Dendritic cell treated with granulocyte-macrophage colony-stimulating factor and Interleukin-4, amounts not matched to agents 40 ng/mL and 50 ng/mL, for 4 days (primary cell): ENCODE results near the gene MEG3.

Experiments used
- H3K27ac Mint-ChIP-seq: one replicate; pipeline ENCODE4 v1.8.0; 2022; ENCODE audit warnings: mild to moderate bottlenecking, mixed read lengths
- H3K27me3 Mint-ChIP-seq: one replicate; pipeline ENCODE4 v1.8.0; 2022; ENCODE audit warnings: mild to moderate bottlenecking, mixed read lengths
- H3K36me3 Mint-ChIP-seq: one replicate; pipeline ENCODE4 v1.8.0; 2022; ENCODE audit warnings: low read depth, mixed read lengths
- H3K4me1 Mint-ChIP-seq: one replicate; pipeline ENCODE4 v1.8.0; 2022; ENCODE audit warnings: low read depth, mixed read lengths
- H3K4me3 Mint-ChIP-seq: one replicate; pipeline ENCODE4 v1.8.0; 2022; ENCODE audit warnings: mild to moderate bottlenecking, moderate library complexity, mixed read lengths
- H3K9me3 Mint-ChIP-seq: one replicate; pipeline ENCODE4 v1.8.0; 2022; ENCODE audit warnings: mixed read lengths
- intact Hi-C: fragments of 100-400 bp; cut with micrococcal nuclease; formaldehyde crosslinking; loops from one replicate; pipeline ENCODE4 v1.15.0; 2022

MEG3 gene

DNA sequence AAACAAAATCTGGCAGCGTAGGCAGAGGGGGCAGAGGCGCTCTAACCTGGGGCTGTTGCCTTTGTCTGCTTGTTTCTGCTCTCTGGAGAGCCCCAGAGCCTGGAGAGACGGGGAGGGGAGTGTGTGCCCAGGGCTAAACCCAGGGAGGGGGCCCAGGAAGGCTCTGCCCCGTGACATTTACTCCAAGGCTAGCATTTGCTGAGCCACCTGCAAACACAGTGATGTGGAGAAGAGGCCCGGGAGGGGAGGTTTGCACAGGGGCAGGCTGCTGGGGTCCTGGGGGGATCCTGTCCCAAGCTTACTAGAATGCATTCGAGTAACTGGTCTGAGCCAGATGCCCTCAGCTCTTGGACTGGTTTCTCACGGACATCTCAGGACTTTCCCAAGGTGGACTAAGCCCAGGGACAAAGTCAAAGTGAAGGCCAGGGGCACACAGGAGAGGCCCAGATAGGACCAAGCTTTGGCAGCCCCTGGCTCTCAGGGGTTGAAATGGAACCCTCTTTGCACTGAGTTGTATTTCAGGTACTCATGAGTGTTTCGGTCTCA lies 12.0 kb downstream of the MEG3 start:
- H3K27me3 Mint-ChIP-seq, result no peaks in the 10 kb centered on the region
- intact Hi-C loops, result no loop called here
- H3K4me3 Mint-ChIP-seq, result no peak overlapping the region
- no peaks in the 10 kb centered on the region for H3K9me3 Mint-ChIP-seq
- H3K36me3 Mint-ChIP-seq, result no peaks in the 10 kb centered on the region
- no peaks in the 10 kb centered on the region for H3K4me1 Mint-ChIP-seq
- no peak overlapping the region for H3K27ac Mint-ChIP-seq

DNA sequence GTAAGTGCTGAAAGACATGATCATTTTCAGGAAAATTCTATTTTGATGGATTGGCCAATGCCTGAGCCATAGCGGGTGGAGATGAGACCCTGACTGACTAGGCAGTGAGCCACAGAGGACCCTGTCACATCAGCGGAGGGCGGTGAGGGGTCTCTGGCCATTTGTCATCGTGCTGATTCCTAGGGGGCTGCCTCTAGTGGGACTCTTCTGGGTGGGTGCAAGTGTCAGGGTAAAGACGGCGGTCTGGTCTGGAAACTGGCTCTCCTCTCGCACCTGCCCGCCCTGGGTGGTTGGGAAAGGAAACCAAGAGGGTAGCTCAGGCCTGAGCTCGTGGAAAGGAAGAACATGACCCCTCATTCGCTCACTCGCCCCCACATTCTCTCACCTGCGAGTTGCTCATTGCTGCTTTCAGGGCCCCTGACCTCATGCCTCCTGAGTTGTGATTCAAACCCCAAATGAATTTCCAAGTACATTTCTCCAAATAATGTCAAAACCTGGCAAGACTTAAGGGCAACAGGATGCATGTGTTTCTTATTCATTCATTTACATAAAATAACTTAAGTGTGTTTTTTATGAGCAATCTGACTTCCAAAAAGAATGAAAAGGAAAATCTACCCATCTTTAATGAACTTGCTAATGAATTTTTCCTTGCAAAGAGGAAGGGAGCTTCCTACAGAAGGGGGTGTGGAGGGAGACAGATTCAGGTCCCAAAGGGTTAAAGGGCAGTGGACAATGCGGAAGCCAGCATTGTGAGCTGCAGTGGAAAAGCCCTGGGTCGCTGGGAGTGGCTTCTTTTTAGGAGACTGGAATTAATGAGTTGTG lies 12.8 kb downstream of the MEG3 start:
- intact Hi-C loops, result no loop called here
- H3K36me3 Mint-ChIP-seq, result no peaks in the 10 kb centered on the region
- H3K4me3 Mint-ChIP-seq, result no peak overlapping the region
- no peak overlapping the region for H3K27ac Mint-ChIP-seq
- no peaks in the 10 kb centered on the region for H3K4me1 Mint-ChIP-seq
- H3K9me3 Mint-ChIP-seq, result no peaks in the 10 kb centered on the region
- no peaks in the 10 kb centered on the region for H3K27me3 Mint-ChIP-seq

DNA sequence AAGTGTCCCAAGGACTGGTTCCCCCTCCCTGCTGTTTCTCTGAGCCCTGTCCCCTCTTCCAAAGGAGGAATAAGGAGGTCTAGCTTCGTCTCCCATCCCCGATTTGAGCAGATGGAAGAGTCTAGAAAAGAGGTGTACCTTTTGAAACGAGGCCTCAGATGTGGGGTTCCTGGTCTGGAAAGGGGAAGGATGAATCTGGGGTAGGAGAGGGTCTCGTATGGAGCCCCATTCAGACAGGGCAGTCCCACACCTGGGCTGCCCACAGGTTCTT lies 13.3 kb downstream of the MEG3 start:
- no peak overlapping the region for H3K4me3 Mint-ChIP-seq
- no peaks in the 10 kb centered on the region for H3K4me1 Mint-ChIP-seq
- intact Hi-C loops, result no loop called here
- no peaks in the 10 kb centered on the region for H3K36me3 Mint-ChIP-seq
- no peak overlapping the region for H3K27ac Mint-ChIP-seq
- H3K9me3 Mint-ChIP-seq, result no peaks in the 10 kb centered on the region
- H3K27me3 Mint-ChIP-seq, result no peaks in the 10 kb centered on the region

DNA sequence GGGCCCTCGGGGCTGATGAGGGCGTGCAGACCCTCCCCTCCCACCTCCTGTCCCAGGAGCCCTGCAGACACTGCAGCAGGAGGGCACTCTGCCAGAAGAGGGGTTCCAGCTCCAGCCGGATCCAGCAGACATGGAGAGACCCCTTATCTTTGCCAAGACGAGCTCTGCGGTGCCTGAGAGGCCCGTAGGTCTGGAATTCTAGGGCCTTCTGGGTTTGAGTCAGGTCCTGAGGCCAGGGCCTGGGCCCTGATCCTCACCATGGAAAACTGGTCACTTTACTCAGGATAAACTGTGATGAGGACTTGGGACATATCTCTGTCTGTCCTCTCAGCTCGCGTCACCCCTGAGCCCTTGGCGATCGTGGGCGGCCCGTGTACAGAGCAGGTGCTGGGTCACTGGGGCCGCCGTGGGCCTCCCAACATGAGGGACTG lies 13.8 kb downstream of the MEG3 start:
- Mint-ChIP-seq H3K4me3 (no peak overlapping the region), H3K9me3 (no peaks in the 10 kb centered on the region), H3K27me3 (no peaks in the 10 kb centered on the region), H3K27ac (no peak overlapping the region), H3K4me1 (no peaks in the 10 kb centered on the region), H3K36me3 (no peaks in the 10 kb centered on the region)
- intact Hi-C loops, result no loop called here

DNA sequence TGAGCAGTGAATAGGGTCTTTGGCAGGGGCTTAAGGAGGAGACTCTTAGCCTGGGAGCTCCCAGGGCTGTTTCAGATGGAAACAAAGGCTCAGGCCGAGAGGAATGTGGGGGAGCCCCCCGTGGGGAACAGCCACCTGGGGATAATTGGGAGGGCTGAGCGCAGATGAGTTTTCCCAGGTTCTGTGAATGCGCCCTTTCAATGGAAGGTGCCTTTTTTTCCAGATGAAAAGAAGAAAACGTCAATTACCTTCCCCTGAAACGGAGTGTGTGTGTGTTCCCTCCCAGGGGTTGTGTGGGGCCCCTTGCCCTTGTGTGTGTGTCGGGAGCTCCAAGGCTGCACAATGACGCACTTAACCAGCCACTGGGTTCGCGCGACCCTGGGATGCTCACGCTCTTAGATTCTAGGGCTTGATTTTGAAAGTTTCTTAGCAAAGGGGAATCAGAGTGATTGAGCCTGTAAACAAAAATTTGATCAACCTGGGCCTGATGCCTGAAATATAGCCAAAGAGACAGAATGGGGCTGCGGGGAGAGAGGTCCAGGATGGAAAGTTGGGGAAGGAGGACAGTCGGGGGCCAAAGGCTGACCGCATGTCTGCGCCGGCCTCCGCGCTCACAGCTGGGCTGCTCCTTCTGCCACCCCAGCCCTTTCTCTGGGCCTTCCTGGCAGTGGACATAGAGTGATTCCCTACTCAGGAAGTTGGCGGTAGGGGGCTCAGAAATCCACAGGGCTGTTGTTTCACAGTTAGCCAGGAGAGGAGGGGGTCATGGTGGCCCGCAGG lies 14.6 kb downstream of the MEG3 start:
- no peak overlapping the region for H3K4me3 Mint-ChIP-seq
- H3K4me1 Mint-ChIP-seq, result no peaks in the 10 kb centered on the region
- H3K27me3 Mint-ChIP-seq, result no peaks in the 10 kb centered on the region
- no peaks in the 10 kb centered on the region for H3K9me3 Mint-ChIP-seq
- intact Hi-C loops, result no loop called here
- H3K27ac Mint-ChIP-seq, result no peak overlapping the region
- H3K36me3 Mint-ChIP-seq, result no peaks in the 10 kb centered on the region

DNA sequence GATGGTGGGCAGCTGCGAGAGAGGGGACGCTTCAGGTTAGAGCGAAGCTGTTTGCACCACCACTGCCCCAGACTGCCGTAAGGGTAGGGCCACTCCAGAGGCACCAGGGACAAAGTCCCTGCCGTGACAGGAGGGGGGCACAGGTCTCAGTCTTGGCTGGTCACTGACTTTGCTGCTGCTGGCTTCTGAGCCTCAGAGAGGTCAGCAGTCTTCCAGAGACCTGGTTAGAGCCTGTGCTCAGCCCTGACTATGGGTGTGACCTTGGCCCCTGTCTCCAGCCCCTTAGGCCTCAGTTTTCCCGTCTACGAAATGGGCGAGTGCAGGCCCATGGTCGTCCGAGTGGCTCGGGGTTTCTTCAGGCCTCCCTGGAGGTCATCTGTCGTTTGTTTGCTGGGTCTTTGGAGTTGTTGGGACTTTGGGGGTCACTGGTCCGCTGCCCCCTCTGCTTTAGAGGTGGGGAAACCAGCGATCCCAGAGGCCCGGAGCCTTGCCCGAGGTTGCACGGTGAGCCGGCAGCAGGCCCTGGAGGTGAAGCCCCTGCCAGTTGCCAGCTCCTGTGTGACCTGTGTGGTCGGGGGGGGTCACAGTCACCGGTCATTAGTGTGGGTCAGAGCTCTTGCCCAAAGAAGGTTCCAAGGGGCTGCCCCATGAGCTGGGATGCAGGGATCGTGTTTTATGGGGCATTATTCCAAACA lies 15.3 kb downstream of the MEG3 start:
- H3K4me1 Mint-ChIP-seq, result no peaks in the 10 kb centered on the region
- no peak overlapping the region for H3K27ac Mint-ChIP-seq
- intact Hi-C loops, result no loop called here
- no peaks in the 10 kb centered on the region for H3K27me3 Mint-ChIP-seq
- no peaks in the 10 kb centered on the region for H3K36me3 Mint-ChIP-seq
- no peaks in the 10 kb centered on the region for H3K9me3 Mint-ChIP-seq
- H3K4me3 Mint-ChIP-seq, result no peak overlapping the region

DNA sequence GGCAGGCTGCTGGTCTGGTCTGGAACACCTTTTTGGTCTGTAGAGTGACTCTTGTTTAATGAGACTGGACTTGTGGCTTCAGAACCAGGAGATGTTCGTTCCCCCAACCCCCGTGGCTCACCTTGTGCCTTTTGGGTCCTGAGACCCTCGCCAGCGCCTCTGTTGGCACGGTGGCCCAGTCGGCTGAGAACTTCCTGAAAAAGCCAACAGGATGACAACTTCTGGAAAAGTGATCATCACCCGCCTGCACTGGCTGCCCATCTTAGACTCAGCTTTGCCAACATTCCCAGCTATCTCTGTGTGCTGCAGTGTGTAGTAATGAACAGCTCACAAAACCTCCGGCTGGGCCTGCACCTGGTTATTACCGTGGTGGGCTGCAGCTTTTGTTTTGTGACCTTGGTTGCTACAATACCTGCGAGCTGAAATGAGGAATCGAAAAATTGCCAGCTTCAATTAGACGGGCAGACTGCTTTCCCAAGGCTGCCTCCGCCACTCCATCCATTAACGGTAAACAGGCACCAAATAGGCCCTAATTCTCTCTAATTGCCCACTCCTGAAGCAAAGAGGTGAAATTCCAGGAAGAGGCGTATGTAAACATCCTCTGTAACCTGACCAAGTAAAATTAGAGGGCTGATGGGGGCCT lies 16.0 kb downstream of the MEG3 start:
- H3K4me1 Mint-ChIP-seq, result no peaks in the 10 kb centered on the region
- no peaks in the 10 kb centered on the region for H3K36me3 Mint-ChIP-seq
- H3K4me3 Mint-ChIP-seq, result no peak overlapping the region

DNA sequence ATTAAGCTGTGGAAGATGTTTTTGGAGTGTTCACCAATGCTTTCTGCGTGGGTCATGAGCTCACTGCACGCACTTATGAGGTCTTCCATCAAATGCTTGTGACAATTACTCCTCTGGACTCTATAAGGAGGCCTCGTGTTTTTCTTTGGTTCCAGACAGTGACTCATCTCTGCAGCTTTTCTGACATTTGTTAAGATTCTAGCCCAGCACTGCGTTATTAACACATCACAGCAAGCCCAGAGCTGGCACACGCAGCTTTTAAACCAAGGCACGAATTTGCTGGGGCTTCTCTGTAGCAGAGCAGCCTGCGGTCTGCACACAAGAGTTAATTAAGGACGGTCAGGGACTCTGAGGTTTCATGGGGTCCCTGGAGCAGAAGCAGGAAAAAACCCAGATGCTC lies 16.9 kb downstream of the MEG3 start:
- Mint-ChIP-seq H3K4me1 (no peaks in the 10 kb centered on the region), H3K36me3 (no peaks in the 10 kb centered on the region)

More for the DNA sequence above, 16.0 kb downstream of the MEG3 start:
- intact Hi-C loops, result no loop called here
- H3K27ac Mint-ChIP-seq, result no peak overlapping the region
- no peaks in the 10 kb centered on the region for H3K9me3 Mint-ChIP-seq
- H3K27me3 Mint-ChIP-seq, result no peaks in the 10 kb centered on the region

DNA sequence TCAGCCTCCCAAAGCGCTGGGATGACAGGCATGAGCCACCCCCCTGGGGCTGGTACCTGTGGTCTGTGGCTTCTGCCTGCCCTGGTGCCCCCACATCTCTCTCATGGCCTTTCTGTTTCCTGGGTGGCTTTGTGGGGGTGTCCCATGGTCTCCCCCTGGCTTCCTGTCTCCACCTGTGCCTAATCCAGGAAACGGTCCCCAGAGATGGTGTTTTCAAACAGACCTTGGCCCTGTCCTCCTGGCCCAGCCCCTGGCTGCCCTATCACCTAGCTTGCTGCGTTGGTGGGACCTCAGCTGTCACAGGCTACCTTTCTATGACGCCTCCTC lies 18.1 kb downstream of the MEG3 start:
- intact Hi-C loops, result no loop called here
- H3K36me3 Mint-ChIP-seq, result no peaks in the 10 kb centered on the region
- H3K27me3 Mint-ChIP-seq, result no peaks in the 10 kb centered on the region
- H3K4me3 Mint-ChIP-seq, result no peak overlapping the region
- H3K27ac Mint-ChIP-seq, result no peak overlapping the region
- H3K4me1 Mint-ChIP-seq, result no peaks in the 10 kb centered on the region
- no peaks in the 10 kb centered on the region for H3K9me3 Mint-ChIP-seq

More for the DNA sequence above, 16.9 kb downstream of the MEG3 start:
- Mint-ChIP-seq H3K27ac (no peak overlapping the region), H3K9me3 (no peaks in the 10 kb centered on the region), H3K4me3 (no peak overlapping the region), H3K27me3 (no peaks in the 10 kb centered on the region)
- intact Hi-C loops, result no loop called here

DNA sequence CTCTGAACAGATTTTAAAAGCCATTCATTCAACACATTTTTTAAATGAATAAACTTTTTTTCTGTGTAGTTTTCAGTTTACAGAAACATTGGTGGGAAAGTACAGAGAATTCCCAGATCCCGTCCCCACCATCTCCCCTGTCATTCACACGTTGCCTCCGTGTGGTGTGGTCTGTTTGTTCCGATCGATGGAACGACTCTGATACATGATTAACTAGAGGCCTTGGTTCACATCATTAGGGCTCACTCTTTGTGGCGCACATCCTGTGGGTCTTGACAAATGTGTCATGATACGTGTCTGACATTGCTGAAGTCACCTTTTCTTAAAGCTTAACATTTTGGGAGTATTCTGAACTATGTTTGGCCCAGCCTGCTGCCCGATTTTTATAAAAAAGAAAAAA lies 18.5 kb downstream of the MEG3 start:
- intact Hi-C loops, result no loop called here
- Mint-ChIP-seq H3K9me3 (no peaks in the 10 kb centered on the region), H3K36me3 (no peaks in the 10 kb centered on the region)

DNA sequence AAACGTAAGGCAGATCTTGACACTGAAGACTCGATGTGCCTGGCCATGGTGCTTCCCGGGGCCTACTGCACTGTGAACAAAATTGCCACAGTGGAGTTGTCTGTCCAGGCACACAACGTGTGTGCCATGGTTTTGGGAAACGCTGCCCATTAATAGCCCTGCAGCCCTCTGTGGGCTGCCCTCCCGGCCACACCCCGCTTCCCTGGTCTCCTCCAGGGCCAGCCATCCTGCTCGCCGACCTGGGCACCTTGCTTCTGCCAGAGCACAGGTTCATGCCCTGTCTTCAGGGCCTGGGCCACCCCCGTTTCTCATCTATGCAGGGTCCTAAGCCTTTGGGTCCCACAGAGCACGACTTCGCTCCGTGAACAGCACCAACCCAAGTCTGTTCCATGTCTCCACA lies 18.9 kb downstream of the MEG3 start:
- Mint-ChIP-seq H3K4me1 (no peaks in the 10 kb centered on the region), H3K9me3 (no peaks in the 10 kb centered on the region), H3K36me3 (no peaks in the 10 kb centered on the region), H3K27me3 (no peaks in the 10 kb centered on the region), H3K27ac (no peak overlapping the region), H3K4me3 (no peak overlapping the region)
- intact Hi-C loops, result no loop called here

More for the DNA sequence above, 18.5 kb downstream of the MEG3 start:
- Mint-ChIP-seq H3K4me3 (no peak overlapping the region), H3K4me1 (no peaks in the 10 kb centered on the region), H3K27me3 (no peaks in the 10 kb centered on the region), H3K27ac (no peak overlapping the region)

DNA sequence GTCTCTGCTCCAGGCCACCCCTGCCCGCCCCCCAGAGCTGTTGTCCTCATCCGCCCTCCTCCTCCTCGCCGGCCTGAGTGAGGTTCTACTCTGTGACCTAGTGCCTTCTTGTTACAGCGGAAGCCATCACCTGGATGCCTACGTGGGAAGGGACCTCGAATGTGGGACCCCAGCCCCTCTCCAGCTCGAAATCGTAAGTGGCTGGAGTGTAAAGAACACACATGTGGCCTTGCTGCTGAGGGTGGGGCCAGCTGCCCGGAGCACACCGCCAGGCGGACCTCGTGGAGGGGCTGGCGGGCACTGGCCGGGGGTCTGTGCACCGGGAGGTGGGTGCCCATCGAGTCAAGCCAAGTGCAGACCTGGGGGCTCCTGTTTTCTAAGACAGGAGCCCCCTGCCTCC lies 19.4 kb downstream of the MEG3 start:
- Mint-ChIP-seq H3K4me1 (no peaks in the 10 kb centered on the region), H3K36me3 (no peaks in the 10 kb centered on the region), H3K27me3 (no peaks in the 10 kb centered on the region), H3K4me3 (no peak overlapping the region), H3K27ac (no peak overlapping the region), H3K9me3 (no peaks in the 10 kb centered on the region)
- intact Hi-C loops, result no loop called here

DNA sequence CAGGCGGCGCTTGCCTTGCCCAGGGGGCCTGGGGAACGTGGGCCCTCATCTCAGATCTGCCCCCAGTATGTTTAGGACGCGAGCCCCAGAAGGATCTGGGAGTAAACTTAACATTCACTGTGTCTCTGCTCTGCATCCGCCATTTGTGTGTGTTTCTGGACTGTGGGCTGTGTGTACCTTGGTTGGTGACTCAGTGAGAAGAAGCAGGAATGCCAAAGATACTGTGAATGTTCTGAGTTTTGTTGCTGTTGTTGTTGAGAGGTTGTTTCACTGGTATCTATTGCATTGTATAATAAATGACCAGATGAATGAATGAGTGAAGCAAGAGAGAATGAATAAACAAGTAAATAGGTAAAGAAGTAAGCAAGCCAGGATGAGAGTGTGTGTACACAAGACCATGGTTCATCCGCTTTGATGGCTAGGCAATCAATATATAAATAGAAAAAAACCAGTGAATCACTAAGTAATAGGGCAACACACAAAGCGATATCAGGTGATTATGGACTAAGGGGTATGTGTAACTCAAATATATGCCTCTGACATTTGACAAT lies 20.5 kb downstream of the MEG3 start:
- Mint-ChIP-seq H3K27ac (no peak overlapping the region), H3K27me3 (no peaks in the 10 kb centered on the region), H3K9me3 (no peaks in the 10 kb centered on the region), H3K36me3 (no peaks in the 10 kb centered on the region), H3K4me1 (no peaks in the 10 kb centered on the region), H3K4me3 (no peak overlapping the region)
- intact Hi-C loops, result no loop called here
